C4-2B (cell line): ENCODE results near the gene SOX4.

Source experiments
- H3K27ac ChIP-seq: fragments of 450-650 bp; 2 replicates; pipeline ENCODE4 v1.5.1; 2017
- CTCF ChIP-seq: fragments of 450-650 bp; conservative IDR thresholded peaks from 2 replicates; pipeline ENCODE4 v1.5.1; 2017; ENCODE audit warnings: mild to moderate bottlenecking
- ZFX ChIP-seq: fragments of 450-650 bp; IDR thresholded peaks from 2 replicates; pipeline ENCODE4 v1.6.1; 2017

SOX4 gene

DNA sequence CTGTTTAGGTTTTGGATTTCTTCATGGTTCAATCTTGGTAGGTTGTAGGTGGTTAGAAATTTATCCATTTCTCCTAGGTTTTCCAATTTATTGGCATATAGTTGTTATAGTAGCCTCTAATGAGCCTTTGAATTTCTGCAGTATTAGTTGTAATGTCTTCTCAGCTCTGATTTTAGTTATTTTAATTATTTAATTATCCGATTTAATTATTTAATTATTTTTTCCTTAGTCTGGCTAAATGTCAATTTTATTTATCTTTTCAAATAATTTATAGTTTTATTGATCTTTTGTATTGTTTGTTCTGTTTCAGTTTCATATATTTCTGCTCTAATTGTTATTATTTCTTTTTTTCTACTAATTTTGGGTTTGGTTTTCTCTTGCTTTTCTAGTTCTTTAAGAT, 28.1 kb upstream of the SOX4 start:
- TF ChIP-seq CTCF, result no peak
- TF ChIP-seq ZFX, result no peak
- H3K27ac ChIP-seq, result no peak overlapping the region

GRCh38 chr6:21578523-21578922, 15.0 kb upstream of the SOX4 start:
- H3K27ac ChIP-seq, result no peak overlapping the region

DNA sequence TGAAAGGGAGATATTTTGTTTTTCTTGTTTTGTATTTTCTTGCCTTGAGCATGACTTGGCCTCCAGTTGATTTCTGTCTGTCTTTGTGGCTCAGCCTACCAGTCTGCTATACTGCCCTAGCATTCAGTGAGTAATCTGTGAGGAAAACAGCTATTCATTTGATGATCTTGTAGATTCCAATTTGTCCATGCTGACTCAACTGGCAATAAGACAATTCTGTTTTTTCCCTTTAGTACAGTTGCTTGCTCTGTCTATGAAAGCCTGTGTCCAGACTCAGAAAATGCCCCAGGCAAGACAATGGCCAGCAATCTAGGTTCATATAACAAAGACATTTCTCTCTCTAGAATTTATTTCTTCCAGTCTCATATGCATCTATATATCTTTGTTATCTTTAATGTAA, 10.9 kb upstream of the SOX4 start:
- TF ChIP-seq ZFX, result no peak
- TF ChIP-seq CTCF, result no peak
- no peak overlapping the region for H3K27ac ChIP-seq

More at GRCh38 chr6:21578523-21578922, 15.0 kb upstream of the SOX4 start:
- no peak for TF ChIP-seq CTCF
- no peak for TF ChIP-seq ZFX

- H3K27ac ChIP-seq, result no peak overlapping the region
- TF ChIP-seq CTCF (no peak), ZFX (no peak)
Observed at GRCh38 chr6:21586300-21586699, 7.3 kb upstream of the SOX4 start.

DNA sequence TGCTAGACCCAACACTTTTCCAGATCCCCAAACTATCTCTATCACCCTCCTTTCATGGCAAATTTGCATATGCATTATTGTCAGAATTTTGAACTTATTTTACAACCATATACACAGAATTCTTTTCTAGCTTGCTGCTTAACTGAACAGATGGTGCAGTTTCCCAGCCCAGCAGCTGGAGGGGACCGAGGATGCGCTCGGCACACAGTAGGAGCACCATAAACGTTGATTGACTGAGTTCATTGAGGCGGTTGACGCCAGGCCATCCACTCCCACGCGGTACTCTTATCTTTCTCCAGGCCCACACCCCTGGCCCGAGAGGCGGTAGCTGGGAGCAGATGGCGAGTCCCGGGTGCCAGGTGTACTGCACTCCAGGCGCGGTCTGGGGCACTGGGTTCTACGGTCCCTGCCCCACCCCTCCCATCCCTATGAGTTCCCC, 6.8 kb upstream of the SOX4 start:
- TF ChIP-seq CTCF (no peak), ZFX (no peak)
- no peak overlapping the region for H3K27ac ChIP-seq

- no peak overlapping the region; the same call in 1 of the 2 replicates for H3K27ac ChIP-seq
- TF ChIP-seq CTCF, result no peak
- TF ChIP-seq ZFX, result no peak
Observed at GRCh38 chr6:21587179-21587960, 6.2 kb upstream of the SOX4 start.

GRCh38 chr6:21587961-21588480, 5.5 kb upstream of the SOX4 start:
- no peak for TF ChIP-seq ZFX
- TF ChIP-seq CTCF, result no peak
- peak overlapping the region; percentile 80 for H3K27ac ChIP-seq
